GM23248 (cell line): ENCODE data around the gene KCNIP1.

Experiments used
- EZH2 ChIP-seq: fragments of 200-600 bp; sonication (generic); IDR thresholded peaks from 2 replicates; pipeline ENCODE4 v1.6.1; 2018; ENCODE audit warnings: antibody characterized with exemption, mild to moderate bottlenecking; ENCODE audit not compliant: insufficient read depth, poor library complexity, severe bottlenecking
- EZH2phosphoT487 ChIP-seq: fragments of 200-600 bp; sonication (generic); IDR thresholded peaks from 2 replicates; pipeline ENCODE4 v1.6.1; 2018; ENCODE audit warnings: antibody characterized with exemption, moderate library complexity, mild to moderate bottlenecking, low read depth; ENCODE audit not compliant: insufficient read depth

- no peak for TF ChIP-seq EZH2
- no peak for TF ChIP-seq EZH2phosphoT487
Observed at GRCh38 chr5:170517411-170517810, 13.6 kb downstream of the KCNIP1 start.
